CD14-positive monocyte (primary cell): Measurements from ENCODE around the gene FIBIN. TPM values are rescaled to one million over a fixed set of nuclear protein-coding genes. Genes with fewer than 3 reads are reported as not detected.
"Not testable (repeated sequence)": the region's sequence is repeated elsewhere in the genome, so short reads cannot be mapped to it uniquely, and the experiment has no call there.

Source experiments
- DNase-seq, 3 donors: peaks; one replicate each; pipeline ENCODE4 v3.0.0-alpha.2; 2011 to 2022
- H2AFZ ChIP-seq: 2 replicates; pipeline ENCODE4 v1.6.0; 2012; ENCODE audit warnings: mild to moderate bottlenecking, low read depth, low read length, inconsistent platforms; ENCODE audit not compliant: insufficient read depth, poor library complexity, severe bottlenecking
- H3K27ac ChIP-seq, 2 donors: 1 replicate in 1 of 2; 2 replicates in 1 of 2; pipeline ENCODE4 v1.5.1; 2012 to 2013; ENCODE audit warnings: low read length in 2 of 2, control low read depth in 1 of 2, inconsistent platforms in 1 of 2, low read depth in 1 of 2, mild to moderate bottlenecking in 1 of 2
- H3K27me3 ChIP-seq, 2 donors: one replicate each; pipeline versions ENCODE4 v1.6.0 to v1.6.1; 2011 to 2013; ENCODE audit warnings: low read length in 2 of 2; ENCODE audit not compliant: control insufficient read depth in 2 of 2, insufficient read depth in 2 of 2
- H3K36me3 ChIP-seq, 2 donors: replicated peaks in 1 of 2; 1 replicate in 1 of 2; 2 replicates in 1 of 2; pipeline versions ENCODE4 v1.5.1 to v1.6.1; 2012 to 2013; ENCODE audit warnings: low read length in 2 of 2, control low read depth in 1 of 2, inconsistent platforms in 1 of 2, mild to moderate bottlenecking in 1 of 2; ENCODE audit not compliant: insufficient read depth in 2 of 2, control insufficient read depth in 1 of 2
- H3K4me1 ChIP-seq, 2 donors: 1 replicate in 1 of 2; 2 replicates in 1 of 2; pipeline versions ENCODE4 v1.5.1 to v1.6.1; 2012 to 2013; ENCODE audit warnings: low read length in 2 of 2, control low read depth in 1 of 2, inconsistent platforms in 1 of 2, mild to moderate bottlenecking in 1 of 2, moderate library complexity in 1 of 2; ENCODE audit not compliant: insufficient read depth in 2 of 2, control insufficient read depth in 1 of 2
- H3K4me2 ChIP-seq: replicated peaks from 2 replicates; pipeline ENCODE3; 2012; ENCODE audit warnings: low read length, moderate library complexity, mild to moderate bottlenecking; ENCODE audit not compliant: poor library complexity, severe bottlenecking; ENCODE audit errors: extremely low read depth
- H3K4me3 ChIP-seq, 3 experiments: fragments of 200-600 bp in 1 of 3; sonication (generic) in 1 of 3; replicated peaks in 1 of 3; 1 replicate in 2 of 3; 2 replicates in 1 of 3; pipeline ENCODE4 v1.5.1; 2011 to 2013; ENCODE audit warnings: low read length in 3 of 3, mild to moderate bottlenecking in 3 of 3, control low read depth in 2 of 3, low read depth in 2 of 3, inconsistent platforms in 1 of 3, moderate library complexity in 1 of 3
- H3K79me2 ChIP-seq: 2 replicates; pipeline ENCODE4 v1.6.0; 2012; ENCODE audit warnings: mild to moderate bottlenecking, control low read depth, inconsistent platforms, low read length, moderate library complexity; ENCODE audit not compliant: insufficient read depth
- H3K9ac ChIP-seq: 2 replicates; pipeline ENCODE4 v1.6.0; 2017; ENCODE audit warnings: low read length, mild to moderate bottlenecking; ENCODE audit not compliant: insufficient read depth, poor library complexity, severe bottlenecking
- H3K9me3 ChIP-seq, 2 donors: replicated peaks in 1 of 2; 1 replicate in 1 of 2; 2 replicates in 1 of 2; pipeline versions ENCODE4 v1.5.1 to v1.6.1; 2012 to 2013; ENCODE audit warnings: low read length in 2 of 2, control low read depth in 1 of 2; ENCODE audit not compliant: control insufficient read depth in 1 of 2, insufficient read depth in 1 of 2
- H4K20me1 ChIP-seq: 2 replicates; pipeline ENCODE4 v1.6.0; 2012; ENCODE audit warnings: mild to moderate bottlenecking, low read length, control low read depth, moderate library complexity; ENCODE audit not compliant: insufficient read depth
- H3K27ac Mint-ChIP-seq, 7 donors: one replicate each; pipeline ENCODE4 v1.8.0; 2020; ENCODE audit warnings: mild to moderate bottlenecking in 7 of 7, mixed read lengths in 7 of 7, moderate library complexity in 6 of 7, inconsistent platforms in 2 of 7
- H3K27me3 Mint-ChIP-seq, 3 donors: one replicate each; pipeline ENCODE4 v1.8.0; 2021 to 2022; ENCODE audit warnings: low read depth in 3 of 3, mild to moderate bottlenecking in 3 of 3, mixed read lengths in 3 of 3, moderate library complexity in 3 of 3, inconsistent platforms in 1 of 3
- H3K36me3 Mint-ChIP-seq, 2 donors: one replicate each; pipeline ENCODE4 v1.8.0; 2020; ENCODE audit warnings: mixed read lengths in 2 of 2, inconsistent platforms in 1 of 2, mild to moderate bottlenecking in 1 of 2
- H3K4me1 Mint-ChIP-seq: one replicate; pipeline ENCODE4 v1.8.0; 2020; ENCODE audit warnings: mild to moderate bottlenecking, mixed read lengths
- H3K4me3 Mint-ChIP-seq, 2 donors: one replicate each; pipeline ENCODE4 v1.8.0; 2020; ENCODE audit warnings: mild to moderate bottlenecking in 2 of 2, mixed read lengths in 2 of 2, moderate library complexity in 1 of 2
- H3K9me3 Mint-ChIP-seq, 7 donors: one replicate each; pipeline ENCODE4 v1.8.0; 2020 to 2022; ENCODE audit warnings: mixed read lengths in 7 of 7, mild to moderate bottlenecking in 6 of 7, moderate library complexity in 6 of 7, inconsistent platforms in 2 of 7
- CTCF ChIP-seq: fragments of 200-600 bp; IDR thresholded peaks from one replicate; pipeline ENCODE4 v1.8.0; 2022; ENCODE audit warnings: antibody characterized with exemption, mild to moderate bottlenecking
- WGBS: methylation state at CpG from one replicate; pipeline ENCODE4 v1.1.5; 2013; ENCODE audit warnings: missing lambda C conversion rate; ENCODE audit not compliant: insufficient coverage; 5-methylcytosine and 5-hydroxymethylcytosine counted together
- intact Hi-C, 2 donors: fragments of 100-400 bp; cut with micrococcal nuclease; formaldehyde crosslinking; loops; one replicate each; pipeline versions ENCODE4 v1.15.0 to v1.15.1; 2023
- polyA plus RNA-seq, 3 donors: library from polyadenylated mRNA; depleted of rRNA in 1 of 3; unstranded in 2 of 3; stranded (reverse) in 1 of 3; fragments of 300-500 nt in 2 of 3; fragments of >200 nt in 1 of 3; fragmentation: Illumina TruSeq in 2 of 3; gene quantifications; 1 replicate in 2 of 3; 2 replicates in 1 of 3; pipeline ENCODE4 v1.2.3, GENCODE V29; 2012 to 2021

FIBIN gene
- polyA plus RNA-seq, 3 donors, result not detected

DNA sequence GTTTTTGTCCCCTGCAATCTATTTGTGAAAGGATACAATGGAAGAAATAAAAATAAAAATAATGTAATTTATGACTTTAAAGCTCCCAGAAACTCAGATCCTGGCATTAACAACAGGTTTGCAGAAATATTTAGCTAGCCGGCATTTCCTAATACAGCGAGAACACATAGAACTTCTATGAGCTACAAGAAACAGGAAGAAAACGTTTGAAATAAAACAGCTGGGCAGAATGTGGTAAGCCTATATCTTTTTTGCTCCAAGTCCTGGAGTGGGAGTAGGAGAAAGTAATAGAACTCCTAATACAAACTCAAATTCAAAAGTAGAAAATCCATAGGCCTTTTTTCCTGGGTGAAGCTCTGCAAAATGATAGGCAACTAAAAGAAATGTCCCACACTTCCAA, 29.6 kb upstream of the FIBIN start:
- Histone ChIP-seq H3K4me2 (no peak overlapping the region), H4K20me1 (no peaks in the 10 kb centered on the region), H3K4me3 (no peak overlapping the region), H3K9me3 (peaks cover 3 to 7% of the 10 kb centered on the region in 2 donors), H3K36me3 (no peaks in the 10 kb centered on the region), H3K9ac (no peak overlapping the region), H3K27ac (no peak overlapping the region), H3K4me1 (no peaks in the 10 kb centered on the region), H3K27me3 (no peaks in the 10 kb centered on the region), H3K79me2 (no peaks in the 10 kb centered on the region), H2AFZ (no peak overlapping the region)
- no peak for TF ChIP-seq CTCF
- Mint-ChIP-seq H3K36me3 (no peaks in the 10 kb centered on the region), H3K27ac (no peak overlapping the region), H3K4me3 (no peak overlapping the region), H3K4me1 (no peaks in the 10 kb centered on the region), H3K27me3 (peaks cover 0 to 2% (median 0%) of the 10 kb centered on the region in 3 donors), H3K9me3 (peaks cover 0 to 12% (median 5%) of the 10 kb centered on the region in 7 donors)
- intact Hi-C loops, result no loop called here
- WGBS, result no CpG with 5 or more reads among the region's 3 CpGs
- DNase-seq, result no peak

- intact Hi-C loops, DNase-seq, H3K4me1 Mint-ChIP-seq, H3K36me3 Mint-ChIP-seq, H3K9me3 Mint-ChIP-seq, H2AFZ ChIP-seq, H3K27ac Mint-ChIP-seq, H3K4me1 ChIP-seq, H3K4me3 Mint-ChIP-seq, H3K27ac ChIP-seq, H4K20me1 ChIP-seq, H3K4me2 ChIP-seq, H3K79me2 ChIP-seq, H3K4me3 ChIP-seq, H3K9me3 ChIP-seq, H3K27me3 Mint-ChIP-seq, H3K9ac ChIP-seq, H3K27me3 ChIP-seq, H3K36me3 ChIP-seq: not testable (repeated sequence)
- WGBS, result 100% methylated on average over 1 of the region's 32 CpGs
Observed at GRCh38 chr11:26964847-26965485, 28.9 kb upstream of the FIBIN start.
